HG02840 (cell line): ENCODE results near the gene PTPRU.
"Not testable (repeated sequence)": the region's sequence is repeated elsewhere in the genome, so short reads cannot be mapped to it uniquely, and the experiment has no call there.

Source experiments
- ATAC-seq: cut with Tn5 transposase; IDR thresholded peaks from one replicate; pipeline ENCODE4 v1.9.1; 2021; ENCODE audit warnings: mild to moderate bottlenecking, moderate library complexity, moderate number of reproducible peaks; ENCODE audit not compliant: unreplicated experiment, low FRiP score

PTPRU gene

GRCh38 chr1:29218223-29218622 is 18.1 kb upstream of the PTPRU start:
- no peak for ATAC-seq

DNA sequence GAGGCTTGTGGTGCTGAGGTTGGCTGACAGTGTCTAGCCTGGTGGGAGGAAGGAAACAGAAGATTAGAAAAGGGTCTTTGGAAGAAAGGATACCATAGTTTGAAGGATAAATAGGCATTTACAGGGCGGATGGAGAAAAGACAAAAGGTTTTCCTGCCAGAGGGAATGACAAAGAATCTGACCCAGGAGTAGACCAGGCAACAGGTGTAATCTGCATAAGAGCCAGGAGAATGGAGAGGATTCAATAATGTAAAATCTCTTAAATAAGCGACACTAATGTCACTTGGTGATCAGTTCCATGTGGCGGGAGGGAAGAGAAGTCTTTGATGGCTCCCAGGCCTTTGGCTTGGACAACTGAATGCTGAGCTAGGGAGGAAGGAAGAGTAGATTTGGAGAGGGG is 15.0 kb upstream of the PTPRU start:
- ATAC-seq = no peak

- not testable (repeated sequence) for ATAC-seq
These were observed 14.1 kb upstream of the PTPRU start for GRCh38 chr1:29222260-29222659.

- no peak for ATAC-seq
These were observed 13.6 kb upstream of the PTPRU start for GRCh38 chr1:29222686-29223085.

GRCh38 chr1:29223521-29223920 is 12.8 kb upstream of the PTPRU start:
- ATAC-seq = no peak

DNA sequence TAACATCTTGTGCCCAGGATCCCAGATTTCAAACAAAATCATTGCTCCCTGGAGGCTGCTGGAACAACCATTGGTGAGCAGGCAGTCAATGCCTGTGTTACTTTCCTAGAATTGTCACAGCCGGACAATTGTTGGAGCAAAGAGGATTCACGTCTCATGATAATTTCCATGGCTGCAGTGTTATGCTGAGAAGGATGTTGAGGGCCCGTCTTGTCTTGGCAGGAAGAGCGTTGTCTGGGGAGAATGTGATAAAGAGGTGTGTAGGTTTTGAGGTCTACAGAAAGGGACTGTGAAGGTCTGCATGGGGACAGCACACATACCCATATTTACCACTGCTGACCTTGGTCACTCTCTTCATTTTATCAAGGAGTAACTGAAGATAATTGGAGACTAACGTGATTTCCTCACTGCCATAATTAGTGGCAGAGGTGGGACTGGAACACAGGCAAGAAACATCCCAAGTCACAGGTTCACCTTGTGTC is 11.9 kb upstream of the PTPRU start:
- no peak for ATAC-seq

GRCh38 chr1:29225361-29225760 is 11.0 kb upstream of the PTPRU start:
- ATAC-seq = no peak

DNA sequence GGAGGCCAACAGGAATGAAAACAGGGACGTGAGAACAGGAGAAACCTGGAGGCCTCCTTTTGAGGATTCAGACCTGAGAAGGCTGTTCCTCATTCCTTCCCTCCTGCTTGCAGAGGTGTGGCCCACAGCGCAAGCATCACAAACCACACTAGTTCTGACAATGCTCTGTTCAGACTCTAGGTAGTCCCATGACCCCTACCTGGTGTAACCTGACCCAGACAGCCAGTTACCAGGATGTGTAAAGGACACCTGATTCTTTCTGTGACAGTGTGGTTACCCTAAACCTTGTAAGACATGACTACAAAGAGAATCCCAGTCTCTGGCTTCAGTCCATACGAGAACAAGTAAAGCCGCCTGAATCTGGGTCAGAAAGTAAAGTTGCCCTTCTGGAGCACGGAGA is 8.8 kb upstream of the PTPRU start:
- no peak for ATAC-seq

DNA sequence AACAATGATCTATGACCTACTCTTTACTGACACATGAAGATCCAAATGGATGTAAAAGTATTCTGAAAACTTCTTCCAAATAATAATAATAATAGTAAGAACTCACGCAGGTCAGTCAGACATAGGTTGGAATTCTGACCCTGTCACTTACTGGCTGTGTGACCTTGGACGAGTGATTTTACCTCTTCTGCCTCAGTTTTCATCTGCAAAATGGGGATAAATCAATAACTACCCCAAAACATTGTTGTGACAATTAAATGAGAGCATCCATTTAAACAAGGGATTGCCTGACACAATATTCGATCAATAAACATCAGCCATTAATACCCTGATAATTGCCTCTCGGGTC is 6.1 kb upstream of the PTPRU start:
- no peak for ATAC-seq

DNA sequence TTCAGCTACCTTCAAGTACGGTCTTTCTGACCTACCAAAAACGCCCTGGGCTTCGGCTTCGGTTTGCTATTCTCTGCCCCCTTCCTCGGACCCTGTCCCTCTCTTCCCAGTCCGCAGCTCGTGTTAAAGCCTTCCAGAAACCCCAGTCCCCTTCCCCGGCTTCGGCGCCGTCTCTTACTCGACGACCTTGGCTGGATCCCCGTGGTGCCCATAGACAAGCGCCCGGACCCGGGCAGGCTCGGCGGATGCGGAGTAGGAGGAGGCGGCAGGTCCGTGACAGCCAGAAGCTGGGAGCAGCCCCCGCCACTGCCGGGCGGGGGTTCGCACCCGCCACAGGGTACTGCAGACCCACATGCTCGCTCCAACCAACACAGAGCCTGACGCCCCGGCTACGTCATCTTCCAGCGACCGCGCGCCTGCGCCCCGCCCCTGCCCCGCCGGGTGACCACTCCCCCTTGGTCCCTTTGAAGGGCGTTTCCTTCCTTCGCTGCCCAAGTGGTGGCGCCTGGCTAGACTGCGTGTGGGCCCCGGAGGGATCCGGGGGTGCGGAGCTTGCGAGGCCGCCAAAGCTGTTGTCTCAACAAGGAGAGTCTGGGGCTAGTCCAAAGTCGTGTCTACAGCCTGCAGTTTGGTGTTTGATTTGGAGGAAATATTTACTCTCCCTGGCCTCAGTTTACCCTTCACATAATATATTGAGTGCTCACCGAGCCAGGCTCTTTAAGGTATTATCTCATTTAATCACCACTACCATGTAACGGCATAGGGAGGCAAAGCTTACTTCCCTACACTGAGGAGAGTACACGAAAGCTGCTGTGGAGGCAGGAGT is 5.6 kb upstream of the PTPRU start, which contains the start of gene MECR:
Gene MECR (minus strand): TSS at position 382 of the 826 bp plus-strand sequence. CDS start 28 bp downstream, at position 354.
- ATAC-seq = peak; percentile 85

DNA sequence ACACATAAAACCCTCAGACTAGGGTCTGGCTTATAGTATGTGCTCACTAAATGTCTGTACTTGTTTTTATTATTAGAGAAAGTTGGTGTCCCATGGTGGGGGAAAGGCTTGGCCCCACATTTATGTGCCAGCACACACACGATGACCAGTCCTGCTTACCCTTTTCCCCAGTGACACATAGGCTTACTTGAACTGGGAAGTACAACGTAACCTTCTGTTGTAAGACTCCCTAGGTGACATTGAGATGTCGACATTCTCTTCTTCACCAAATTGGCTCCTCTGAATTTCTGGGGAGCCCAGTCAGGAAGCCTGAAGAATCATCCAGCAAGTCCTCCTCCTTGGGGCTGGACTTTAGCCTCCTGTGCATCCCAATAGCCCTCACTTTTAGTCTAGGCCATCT is 3.9 kb upstream of the PTPRU start:
- no peak for ATAC-seq

- ATAC-seq = no peak
These were observed 2.6 kb upstream of the PTPRU start for GRCh38 chr1:29233693-29234092.

DNA sequence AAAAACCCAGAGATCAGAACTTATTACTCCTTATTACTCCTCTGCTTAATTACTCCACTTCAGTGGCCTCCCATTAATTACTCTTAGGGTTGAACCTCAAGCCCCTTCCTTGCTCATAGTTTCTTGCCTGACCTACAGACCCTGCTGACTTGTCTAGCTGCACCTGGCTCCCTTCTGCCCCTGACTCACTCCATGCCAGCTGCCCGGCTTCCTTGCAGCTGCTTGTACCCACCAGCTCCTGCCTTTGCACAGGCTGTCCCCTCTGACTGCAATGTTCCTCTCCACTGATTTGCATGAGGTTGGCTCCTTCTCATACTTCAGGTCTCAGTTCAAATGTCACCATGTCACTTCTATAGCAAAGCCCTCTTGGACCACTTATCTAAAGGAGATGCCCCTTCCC is 1.9 kb upstream of the PTPRU start:
- no peak for ATAC-seq

DNA sequence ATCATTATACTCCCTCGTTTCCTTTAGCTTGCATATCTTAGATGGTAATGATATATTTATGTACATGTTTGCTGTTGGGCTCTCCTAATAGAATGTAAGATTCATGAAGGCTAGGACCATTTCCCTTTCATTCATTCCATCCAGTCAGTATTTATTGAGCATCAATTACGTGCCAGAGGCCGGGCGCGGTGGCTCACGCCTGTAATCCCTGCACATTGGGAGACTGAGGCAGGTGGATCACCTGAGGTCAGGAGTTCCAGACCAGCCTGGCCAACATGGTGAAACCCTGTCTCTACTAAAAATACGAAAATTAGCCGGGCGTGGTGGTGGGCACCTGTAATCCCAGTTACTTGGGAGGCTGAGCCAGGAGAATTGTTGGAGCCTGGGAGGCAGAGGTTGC is 1.4 kb upstream of the PTPRU start:
- not testable (repeated sequence) for ATAC-seq

DNA sequence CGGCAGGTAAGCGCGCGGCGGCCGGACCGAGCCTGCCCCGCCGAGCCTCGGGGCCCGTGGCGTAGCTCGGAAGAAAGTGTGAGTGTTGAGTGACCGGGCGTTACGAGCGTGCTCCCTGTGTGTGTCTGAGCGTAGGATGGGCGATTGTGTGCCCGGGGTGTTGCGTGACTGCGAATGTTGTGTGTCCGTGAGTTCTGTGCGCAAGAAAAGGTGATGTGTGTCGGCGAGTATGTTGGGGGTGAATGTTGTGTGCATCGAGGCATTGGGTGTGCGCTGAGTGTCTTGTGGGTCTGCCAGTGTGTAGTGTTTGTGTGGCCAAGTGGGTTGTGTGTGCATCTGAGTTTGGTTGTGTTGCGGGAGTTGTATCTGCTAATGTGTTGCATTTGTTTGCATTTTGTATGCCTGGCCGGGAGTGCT is 398 bp downstream of the PTPRU start:
- ATAC-seq = no peak

GRCh38 chr1:29237129-29237821 is 953 bp downstream of the PTPRU start:
- no peak for ATAC-seq

DNA sequence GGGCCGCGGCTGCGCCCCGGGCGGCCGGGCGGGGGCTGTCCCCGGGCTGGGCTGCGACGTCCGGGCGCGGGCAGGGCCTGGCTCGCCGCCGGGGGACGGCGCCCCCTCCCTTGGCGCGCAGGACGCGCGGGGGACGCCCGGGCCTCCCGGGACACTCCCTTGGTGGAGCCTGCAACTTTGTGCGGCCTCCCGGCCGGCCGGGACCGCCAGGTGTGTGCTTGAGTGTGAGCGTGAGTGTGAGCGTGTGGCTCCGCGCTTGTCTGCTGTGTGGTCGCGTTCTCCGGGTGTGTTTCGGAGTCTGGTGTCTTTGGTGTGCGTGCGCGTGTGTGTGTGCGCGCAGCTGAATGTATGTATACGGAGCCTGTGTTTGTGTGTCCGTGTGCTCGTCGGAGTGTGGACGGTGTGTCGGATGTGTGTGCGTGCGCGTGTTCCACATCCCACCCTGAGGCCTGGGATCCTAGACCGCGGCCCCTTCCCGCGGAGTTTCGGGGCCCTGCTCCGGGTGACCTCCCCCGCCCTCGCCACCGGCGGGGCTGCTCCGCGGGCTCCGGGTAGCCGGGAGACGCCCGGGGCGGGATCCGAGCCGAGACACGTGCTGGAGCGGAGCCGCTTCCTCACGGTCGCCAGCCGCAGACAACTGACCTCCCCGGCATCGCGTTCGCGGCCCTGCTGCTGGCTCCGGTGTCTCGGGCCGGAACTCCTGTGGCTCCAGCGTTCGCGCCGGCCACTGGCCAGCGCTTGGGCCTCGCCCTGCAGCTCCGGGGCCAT is 1.7 kb downstream of the PTPRU start:
- no peak for ATAC-seq

DNA sequence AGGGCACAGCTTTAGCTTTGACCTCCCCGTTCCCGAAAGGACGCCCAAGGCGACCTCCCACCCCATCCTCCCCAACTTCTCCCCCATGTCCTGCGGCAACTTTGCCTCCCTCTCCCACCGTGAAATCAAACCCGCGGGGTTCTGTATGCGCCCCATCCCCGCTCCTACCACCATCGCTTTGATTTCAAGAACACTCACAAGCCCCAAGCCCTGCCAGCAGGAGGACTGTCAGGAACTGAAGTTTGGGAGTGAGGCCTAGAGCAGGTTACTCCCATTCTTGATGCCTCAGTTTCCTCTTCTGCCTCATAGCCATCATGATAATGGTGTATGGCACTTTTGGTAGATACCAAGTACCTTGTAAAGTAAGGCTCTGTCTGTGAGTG is 2.3 kb downstream of the PTPRU start:
- ATAC-seq = no peak

GRCh38 chr1:29239142-29239541 is 2.8 kb downstream of the PTPRU start:
- ATAC-seq = no peak

GRCh38 chr1:29240400-29240837 is 4.1 kb downstream of the PTPRU start:
- ATAC-seq = no peak

DNA sequence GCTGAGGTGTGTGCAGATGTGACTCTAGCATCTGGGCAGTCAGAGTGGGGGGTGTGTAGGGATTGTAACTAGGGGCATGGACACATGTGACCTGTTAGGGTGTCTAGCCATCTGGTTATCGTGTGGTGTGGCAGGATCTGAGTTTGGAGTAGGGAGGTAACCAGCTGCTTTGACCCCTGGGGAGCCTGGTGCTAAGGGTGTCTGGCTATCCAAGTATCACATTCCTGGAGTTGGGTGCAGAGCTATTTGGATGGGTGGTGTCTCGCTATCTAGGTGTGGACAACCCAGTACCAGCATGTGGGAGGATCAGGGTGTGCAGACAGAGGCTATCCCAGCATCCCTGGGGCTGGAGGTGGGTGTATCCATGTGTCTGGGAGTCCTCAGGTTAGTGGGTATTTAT is 4.7 kb downstream of the PTPRU start:
- ATAC-seq = no peak
